TTC549 (cell line): ENCODE results near the gene PTCRA.
"Not testable (repeated sequence)": the region's sequence is repeated elsewhere in the genome, so short reads cannot be mapped to it uniquely, and the experiment has no call there.

Experiments
- FAIRE-seq: peaks from 2 replicates; lab custom pipeline; 2012; peaks lifted over from hg19 to GRCh38; lab: Jason Lieb, UNC

PTCRA gene

GRCh38 chr6:42942444-42942843 lies 26.6 kb downstream of the PTCRA start:
- FAIRE-seq: no peak

- FAIRE-seq: no peak
These were observed 32.1 kb downstream of the PTCRA start for GRCh38 chr6:42947950-42948349.

- no peak for FAIRE-seq
These were observed 36.5 kb downstream of the PTCRA start for GRCh38 chr6:42952389-42952788.

- not testable (repeated sequence) for FAIRE-seq
These were observed 38.6 kb downstream of the PTCRA start for GRCh38 chr6:42954405-42954804.

GRCh38 chr6:42958125-42958524 lies 42.3 kb downstream of the PTCRA start:
- FAIRE-seq: no peak

GRCh38 chr6:42959917-42960242 lies 44.0 kb downstream of the PTCRA start:
- no peak for FAIRE-seq

- no peak for FAIRE-seq
These were observed 44.6 kb downstream of the PTCRA start, which contains the start of gene GNMT for GRCh38 chr6:42960243-42961019. TSS of gene GNMT (plus strand) at chr6:42960754. CDS start at chr6:42960768, 14 bp downstream.

GRCh38 chr6:42961020-42961470 lies 45.2 kb downstream of the PTCRA start:
- no peak for FAIRE-seq

- no peak for FAIRE-seq
These were observed 46.2 kb downstream of the PTCRA start for GRCh38 chr6:42962096-42962495.

- FAIRE-seq: no peak
These were observed 46.8 kb downstream of the PTCRA start for GRCh38 chr6:42962502-42963178.

- FAIRE-seq: no peak
These were observed 47.5 kb downstream of the PTCRA start for GRCh38 chr6:42963179-42963854.

GRCh38 chr6:42963855-42964605 lies 48.2 kb downstream of the PTCRA start:
- no peak for FAIRE-seq

GRCh38 chr6:42966571-42966970 lies 50.7 kb downstream of the PTCRA start:
- FAIRE-seq: no peak

- no peak for FAIRE-seq
These were observed 51.4 kb downstream of the PTCRA start for GRCh38 chr6:42967228-42967627.

- FAIRE-seq: no peak
These were observed 52.4 kb downstream of the PTCRA start for GRCh38 chr6:42968126-42968701.

GRCh38 chr6:42968783-42969182 lies 52.9 kb downstream of the PTCRA start:
- no peak for FAIRE-seq

- no peak for FAIRE-seq
These were observed 53.6 kb downstream of the PTCRA start for GRCh38 chr6:42969431-42969830.

- FAIRE-seq: no peak
These were observed 54.1 kb downstream of the PTCRA start for GRCh38 chr6:42969934-42970333.

GRCh38 chr6:42970871-42971612 lies 55.2 kb downstream of the PTCRA start:
- FAIRE-seq: no peak

GRCh38 chr6:42971746-42972327 lies 56.0 kb downstream of the PTCRA start:
- FAIRE-seq: no peak

- FAIRE-seq: no peak
These were observed 58.1 kb downstream of the PTCRA start for GRCh38 chr6:42973926-42974325.
